Natural killer cell treated with Interleukin-12 subunit alpha and Interleukin-12 subunit beta and Interleukin-15 and Interleukin-18, amount 100 ng/mL, for 72 hours (primary cell): Measurements from ENCODE around the gene MEI1. TPM values are rescaled to one million over a fixed set of nuclear protein-coding genes. Genes with fewer than 3 reads are reported as not detected.
"Not testable (repeated sequence)": the region's sequence is repeated elsewhere in the genome, so short reads cannot be mapped to it uniquely, and the experiment has no call there.

ENCODE experiments used
- ATAC-seq, 2 donors: fragments of 150-1000 bp; cut with Tn5 transposase in 1 of 2; sonication (Bioruptor Pico), chemical (Tn5 transposase) in 1 of 2; 2 replicates each; pipeline ENCODE4 v1.10.0; 2021
- DNase-seq: peaks from one replicate; pipeline ENCODE4 v3.0.0; 2022; ENCODE audit warnings: low spot score
- H3K27ac Mint-ChIP-seq, 2 donors: 1 replicate in 1 of 2; 2 replicates in 1 of 2; pipeline ENCODE4 v1.8.0; 2022; ENCODE audit warnings: mixed read lengths in 2 of 2, mild to moderate bottlenecking in 1 of 2, moderate library complexity in 1 of 2
- H3K27me3 Mint-ChIP-seq, 2 donors: 1 replicate in 1 of 2; 2 replicates in 1 of 2; pipeline ENCODE4 v1.8.0; 2022; ENCODE audit warnings: mixed read lengths in 2 of 2
- H3K36me3 Mint-ChIP-seq: one replicate; pipeline ENCODE4 v1.8.0; 2022; ENCODE audit warnings: mixed read lengths
- H3K4me1 Mint-ChIP-seq, 2 donors: 1 replicate in 1 of 2; 2 replicates in 1 of 2; pipeline ENCODE4 v1.8.0; 2022; ENCODE audit warnings: low read depth in 2 of 2, mixed read lengths in 2 of 2, mild to moderate bottlenecking in 1 of 2
- H3K4me3 Mint-ChIP-seq: one replicate; pipeline ENCODE4 v1.8.0; 2022; ENCODE audit warnings: mixed read lengths
- H3K9me3 Mint-ChIP-seq: 2 replicates; pipeline ENCODE4 v1.8.0; 2022; ENCODE audit warnings: mixed read lengths
- total RNA-seq, 2 donors: library from RNA; stranded (reverse); gene quantifications; one replicate each; pipeline ENCODE4 v1.2.3, GENCODE V29; 2022

MEI1 gene, protein sequence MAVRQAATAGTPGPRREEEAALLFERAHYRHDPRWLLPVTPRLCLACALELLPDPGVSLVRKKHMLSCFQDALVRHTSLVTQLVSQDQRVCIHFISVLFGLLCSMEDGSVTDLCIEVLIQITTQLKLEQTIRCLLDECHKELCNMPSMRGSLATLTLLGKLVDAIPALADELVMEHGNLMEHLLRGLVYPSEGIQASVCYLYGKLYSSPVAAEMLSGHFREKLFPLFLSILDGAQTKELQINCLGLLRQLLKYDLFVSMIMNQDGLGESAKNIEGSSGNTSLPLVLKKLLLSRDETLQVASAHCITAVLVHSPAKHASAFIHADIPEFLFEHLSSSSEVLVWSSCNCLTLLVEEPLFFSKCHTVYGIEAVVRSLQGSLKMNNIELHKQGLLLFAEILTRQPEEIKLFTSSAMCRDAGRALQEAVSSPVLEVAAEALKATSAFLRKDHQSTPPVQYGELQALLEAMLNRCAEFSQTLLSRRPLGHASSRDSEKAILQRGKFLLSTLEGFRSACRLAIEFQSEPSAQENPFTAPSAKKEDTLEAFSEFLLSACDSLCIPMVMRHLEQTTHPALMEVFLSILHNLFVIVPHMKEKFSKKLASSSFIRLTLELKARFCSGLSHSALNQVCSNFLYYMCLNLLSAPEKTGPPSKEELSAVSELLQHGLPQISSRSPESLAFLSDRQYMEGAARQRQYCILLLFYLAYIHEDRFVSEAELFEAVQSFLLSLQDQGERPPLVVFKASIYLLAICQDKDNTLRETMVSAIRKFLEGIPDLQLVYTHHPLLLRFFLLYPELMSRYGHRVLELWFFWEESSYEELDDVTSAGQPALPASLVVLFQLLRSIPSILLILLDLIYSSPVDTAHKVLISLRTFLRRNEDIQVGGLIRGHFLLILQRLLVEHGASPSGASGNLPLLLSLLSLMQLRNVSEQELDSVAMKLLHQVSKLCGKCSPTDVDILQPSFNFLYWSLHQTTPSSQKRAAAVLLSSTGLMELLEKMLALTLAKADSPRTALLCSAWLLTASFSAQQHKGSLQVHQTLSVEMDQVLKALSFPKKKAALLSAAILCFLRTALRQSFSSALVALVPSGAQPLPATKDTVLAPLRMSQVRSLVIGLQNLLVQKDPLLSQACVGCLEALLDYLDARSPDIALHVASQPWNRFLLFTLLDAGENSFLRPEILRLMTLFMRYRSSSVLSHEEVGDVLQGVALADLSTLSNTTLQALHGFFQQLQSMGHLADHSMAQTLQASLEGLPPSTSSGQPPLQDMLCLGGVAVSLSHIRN
- total RNA-seq = 10 to 100 TPM; 20.2 to 82.7 TPM

DNA sequence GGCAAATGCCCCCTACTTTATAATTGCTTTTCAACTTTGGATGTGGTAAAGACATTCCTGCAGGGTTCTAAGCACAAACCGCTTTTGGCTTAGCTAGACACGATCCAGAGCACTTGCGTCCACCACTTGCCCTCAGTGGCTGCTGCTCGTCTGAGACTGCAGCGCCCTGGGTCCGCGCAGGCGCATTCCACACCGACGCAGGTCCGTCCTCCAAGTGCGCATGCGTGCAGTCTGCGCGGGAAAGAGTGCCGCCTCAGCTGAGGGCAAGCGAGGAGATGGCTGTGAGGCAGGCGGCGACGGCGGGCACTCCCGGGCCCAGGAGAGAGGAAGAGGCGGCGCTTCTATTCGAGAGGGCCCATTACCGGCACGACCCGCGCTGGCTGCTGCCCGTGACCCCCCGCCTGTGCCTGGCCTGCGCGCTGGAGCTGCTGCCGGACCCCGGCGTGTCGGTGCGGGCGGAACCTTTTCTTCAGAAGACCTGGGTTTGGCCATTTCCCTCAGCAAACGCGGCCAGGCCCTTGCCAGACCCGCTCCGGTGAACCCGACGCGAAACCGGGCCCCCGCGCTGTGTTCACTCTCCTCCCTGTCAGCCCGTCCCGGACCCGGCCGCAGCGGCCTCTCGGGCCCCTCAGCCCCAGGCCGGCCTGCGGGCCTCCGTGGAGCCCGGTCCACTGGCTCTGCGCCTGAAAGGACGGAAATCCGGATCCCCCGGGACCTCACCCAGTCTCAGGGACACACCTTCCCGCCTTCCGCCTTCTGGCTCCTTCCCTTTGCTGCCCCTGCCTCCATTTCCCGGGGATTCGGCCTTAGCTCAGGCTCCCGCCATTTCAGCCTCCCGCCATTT, at the start of gene MEI1:
Gene MEI1, plus strand, starts transcription at position 240 of the 844 bp plus-strand sequence. Its CDS starts 36 bp downstream, at position 276.
- Mint-ChIP-seq H3K27me3 (no peaks in the 10 kb centered on the region), H3K9me3 (no peaks in the 10 kb centered on the region), H3K4me1 (peaks cover 8 to 11% of the 10 kb centered on the region in 2 donors), H3K27ac (peak within 1 kb of the TSS; percentile 56 to 62), H3K4me3 (peak within 1 kb of the TSS; percentile 63), H3K36me3 (no peaks in the 10 kb centered on the region)
- DNase-seq = peak; percentile 86
- peak; percentile 70 to 80 for ATAC-seq

DNA sequence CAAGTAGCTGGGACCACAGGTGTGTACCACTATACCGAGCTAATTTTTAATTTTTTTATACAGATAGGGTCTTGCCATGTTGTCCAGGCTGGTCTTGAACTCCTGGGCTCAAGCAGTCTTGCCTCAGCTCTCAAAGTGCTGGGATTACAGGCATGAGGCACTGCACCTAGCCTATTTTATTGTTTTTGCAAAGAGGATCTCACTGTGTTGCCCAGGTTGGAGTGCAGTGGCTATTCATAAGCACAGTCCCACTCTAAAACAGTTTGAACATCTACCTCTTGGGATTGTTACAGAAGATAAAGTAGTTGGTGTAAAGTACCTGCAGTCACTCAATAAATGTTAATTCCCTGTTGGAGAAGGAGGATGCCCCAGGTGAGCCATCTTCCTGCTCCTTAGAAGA, 49.1 kb upstream of the MEI1 start:
- Mint-ChIP-seq H3K27ac (no peak overlapping the region), H3K9me3 (no peaks in the 10 kb centered on the region), H3K4me3 (no peak overlapping the region), H3K36me3 (peaks cover 5% of the 10 kb centered on the region), H3K4me1 (peaks cover 0 to 5% of the 10 kb centered on the region in 2 donors), H3K27me3 (no peaks in the 10 kb centered on the region)
- DNase-seq = no peak
- no peak for ATAC-seq

- H3K36me3 Mint-ChIP-seq = peaks cover 5% of the 10 kb centered on the region
Observed at GRCh38 chr22:41650821-41651220, 48.5 kb upstream of the MEI1 start.

DNA sequence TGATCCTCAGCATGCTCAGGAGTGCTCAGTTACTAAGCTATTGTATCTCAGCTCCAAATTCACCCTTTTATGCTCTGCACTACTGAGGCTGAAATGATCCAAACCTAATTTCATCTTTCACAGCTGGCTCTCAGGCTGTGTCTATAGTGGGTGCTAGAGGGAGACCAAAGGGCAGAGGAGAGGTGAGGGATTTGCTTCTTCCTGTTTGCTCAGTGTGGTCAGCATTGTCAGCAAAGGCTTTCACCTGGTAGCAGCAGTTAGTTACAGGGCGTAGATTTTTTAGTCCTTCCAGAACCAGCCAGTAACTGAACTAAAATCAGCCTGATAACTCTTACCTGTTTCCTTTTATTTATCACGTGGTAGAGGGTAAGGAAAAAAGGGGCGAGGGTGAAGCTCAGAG, 45.0 kb upstream of the MEI1 start:
- peaks cover 0 to 5% of the 10 kb centered on the region in 2 donors for H3K4me1 Mint-ChIP-seq
- H3K27me3 Mint-ChIP-seq = no peaks in the 10 kb centered on the region
- DNase-seq (no peak), ATAC-seq (no peak)
- no peak overlapping the region for H3K4me3 Mint-ChIP-seq
- H3K27ac Mint-ChIP-seq = no peak overlapping the region
- no peaks in the 10 kb centered on the region for H3K36me3 Mint-ChIP-seq
- H3K9me3 Mint-ChIP-seq = no peaks in the 10 kb centered on the region

More at GRCh38 chr22:41650821-41651220, 48.5 kb upstream of the MEI1 start:
- no peak overlapping the region for H3K4me3 Mint-ChIP-seq
- ATAC-seq = no peak
- DNase-seq = no peak
- no peaks in the 10 kb centered on the region for H3K27me3 Mint-ChIP-seq
- no peaks in the 10 kb centered on the region for H3K9me3 Mint-ChIP-seq
- H3K27ac Mint-ChIP-seq = no peak overlapping the region
- peaks cover 0 to 5% of the 10 kb centered on the region in 2 donors for H3K4me1 Mint-ChIP-seq

DNA sequence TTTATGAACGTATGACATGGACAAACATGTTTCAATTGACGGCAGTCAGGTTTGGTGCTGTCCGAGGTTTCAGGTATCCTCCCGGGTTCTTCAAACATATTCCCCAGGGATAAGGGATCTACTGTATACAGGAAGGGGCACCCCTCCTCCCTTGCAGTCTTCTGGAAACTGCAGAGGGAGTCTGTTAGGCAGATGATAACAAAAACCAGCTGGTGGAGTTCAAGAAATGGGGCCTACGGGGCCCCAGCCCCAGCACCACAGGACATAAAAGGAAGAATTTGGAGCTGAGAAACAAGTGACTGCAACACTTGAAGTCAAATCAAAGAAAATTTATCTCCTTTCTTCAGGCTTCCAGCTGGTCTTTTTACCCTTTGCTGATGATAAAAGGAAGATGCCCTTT, 42.7 kb upstream of the MEI1 start:
- H3K27ac Mint-ChIP-seq = no peak overlapping the region
- peaks cover 16% of the 10 kb centered on the region for H3K36me3 Mint-ChIP-seq

GRCh38 chr22:41657709-41658108, 41.6 kb upstream of the MEI1 start:
- Mint-ChIP-seq H3K36me3 (peaks cover 21% of the 10 kb centered on the region), H3K4me1 (no peaks in the 10 kb centered on the region), H3K27me3 (no peaks in the 10 kb centered on the region), H3K4me3 (no peak overlapping the region), H3K27ac (no peak overlapping the region), H3K9me3 (no peaks in the 10 kb centered on the region)
- DNase-seq = no peak
- ATAC-seq = no peak

More for the DNA sequence above, 42.7 kb upstream of the MEI1 start:
- no peaks in the 10 kb centered on the region for H3K9me3 Mint-ChIP-seq
- H3K4me1 Mint-ChIP-seq = no peaks in the 10 kb centered on the region
- ATAC-seq = no peak
- no peaks in the 10 kb centered on the region for H3K27me3 Mint-ChIP-seq
- DNase-seq = no peak
- H3K4me3 Mint-ChIP-seq = no peak overlapping the region

DNA sequence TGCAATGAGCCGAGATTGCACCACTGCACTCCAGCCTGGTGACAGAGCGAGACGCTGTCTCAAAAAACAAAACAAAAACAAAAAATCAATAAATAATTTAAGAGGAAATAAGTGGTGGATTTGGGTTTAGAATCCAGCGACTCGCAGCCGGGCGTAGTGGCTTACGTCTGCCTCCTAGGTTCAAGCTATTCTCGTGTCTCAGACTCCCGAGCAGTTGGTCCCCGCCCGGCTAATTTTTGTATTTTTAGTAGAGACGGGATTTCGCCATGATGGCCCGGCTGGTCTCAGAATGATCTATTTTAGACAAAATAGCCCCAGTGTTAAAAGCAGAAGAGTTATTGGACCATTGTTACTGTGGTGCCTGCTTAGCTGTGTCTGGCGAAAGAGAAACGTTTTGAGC, 40.4 kb upstream of the MEI1 start:
- no peak overlapping the region for H3K4me3 Mint-ChIP-seq

DNA sequence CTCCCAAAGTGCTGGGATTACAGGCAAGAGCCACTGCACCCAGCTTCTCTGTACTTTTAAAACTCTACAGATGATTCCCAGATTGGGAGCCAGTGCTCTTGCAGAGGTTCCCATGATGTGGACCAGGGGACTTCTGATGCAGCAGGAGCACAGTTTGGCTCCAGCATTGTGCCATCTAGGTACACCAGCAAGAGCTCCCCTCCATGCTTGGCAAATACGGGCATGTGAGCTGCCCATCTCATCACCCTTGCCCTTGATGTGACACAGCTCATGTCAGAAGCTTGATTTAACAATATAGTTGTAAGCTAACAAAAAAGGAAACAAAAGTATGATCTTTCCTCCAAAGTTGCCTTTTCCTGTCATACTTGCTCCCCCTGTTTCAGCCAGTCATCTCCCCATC, 39.4 kb upstream of the MEI1 start:
- Mint-ChIP-seq H3K4me3 (no peak overlapping the region), H3K4me1 (no peaks in the 10 kb centered on the region), H3K36me3 (peaks cover 27% of the 10 kb centered on the region), H3K27me3 (no peaks in the 10 kb centered on the region), H3K9me3 (no peaks in the 10 kb centered on the region), H3K27ac (no peak overlapping the region)
- ATAC-seq (no peak), DNase-seq (no peak)

More for the DNA sequence above, 40.4 kb upstream of the MEI1 start:
- H3K9me3 Mint-ChIP-seq = no peaks in the 10 kb centered on the region
- peaks cover 23% of the 10 kb centered on the region for H3K36me3 Mint-ChIP-seq
- ATAC-seq = no peak
- no peak for DNase-seq
- no peak overlapping the region for H3K27ac Mint-ChIP-seq
- H3K27me3 Mint-ChIP-seq = no peaks in the 10 kb centered on the region
- no peaks in the 10 kb centered on the region for H3K4me1 Mint-ChIP-seq

DNA sequence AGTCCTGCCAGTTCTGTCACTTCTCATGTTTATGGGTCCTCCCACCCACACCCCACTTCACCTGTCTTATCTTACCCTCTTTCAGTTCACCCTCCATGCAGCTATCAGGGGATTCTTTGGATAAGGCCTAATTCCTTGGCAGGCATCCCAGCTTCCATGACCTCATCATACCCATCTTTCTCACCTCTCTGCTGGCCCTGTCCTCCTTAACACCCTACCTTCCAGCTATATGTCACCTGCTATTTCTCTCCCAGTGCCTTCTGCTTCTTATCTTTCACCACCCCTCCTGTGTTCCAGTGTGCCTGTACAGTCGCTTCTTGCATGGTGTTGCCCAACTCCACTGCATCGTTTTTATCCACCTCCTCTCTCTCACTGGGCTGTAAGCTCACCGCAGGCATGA, 38.9 kb upstream of the MEI1 start:
- Mint-ChIP-seq H3K4me3 (no peak overlapping the region), H3K27ac (no peak overlapping the region), H3K27me3 (no peaks in the 10 kb centered on the region), H3K9me3 (no peaks in the 10 kb centered on the region), H3K4me1 (peaks cover 0 to under 1% of the 10 kb centered on the region in 2 donors), H3K36me3 (peaks cover 27% of the 10 kb centered on the region)
- ATAC-seq = no peak
- no peak for DNase-seq

DNA sequence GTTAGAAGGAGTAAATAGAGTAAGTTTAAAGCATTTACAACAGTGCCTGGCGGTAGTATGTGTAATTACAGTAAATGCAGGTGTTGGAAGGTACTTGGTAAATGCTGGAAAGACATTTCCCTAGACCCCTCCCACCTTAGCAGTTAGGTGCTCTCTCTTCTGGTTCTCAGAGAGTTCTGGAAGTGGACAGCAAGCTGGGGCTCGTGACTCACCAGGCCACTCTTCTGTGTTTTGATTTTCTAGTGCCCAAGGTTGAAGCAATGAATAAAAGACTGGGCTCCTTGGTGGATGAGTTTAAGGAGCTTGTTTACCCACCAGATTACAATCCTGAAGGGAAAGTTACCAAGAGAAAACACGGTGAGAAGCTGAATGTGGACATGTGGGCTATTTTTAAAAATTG, 38.2 kb upstream of the MEI1 start:
- Mint-ChIP-seq H3K4me3 (no peak overlapping the region), H3K4me1 (peaks cover 0 to 2% of the 10 kb centered on the region in 2 donors), H3K27ac (no peak overlapping the region), H3K9me3 (no peaks in the 10 kb centered on the region), H3K36me3 (peaks cover 27% of the 10 kb centered on the region), H3K27me3 (no peaks in the 10 kb centered on the region)
- ATAC-seq = no peak
- DNase-seq = no peak

- no peak overlapping the region for H3K4me3 Mint-ChIP-seq
- H3K27ac Mint-ChIP-seq = no peak overlapping the region
- peaks cover 27% of the 10 kb centered on the region for H3K36me3 Mint-ChIP-seq
- ATAC-seq = no peak
- no peaks in the 10 kb centered on the region for H3K9me3 Mint-ChIP-seq
- no peaks in the 10 kb centered on the region for H3K27me3 Mint-ChIP-seq
- no peak for DNase-seq
- peaks cover 2 to 4% of the 10 kb centered on the region in 2 donors for H3K4me1 Mint-ChIP-seq
Observed at GRCh38 chr22:41661713-41662112, 37.6 kb upstream of the MEI1 start.

- not testable (repeated sequence) for ATAC-seq, H3K27me3 Mint-ChIP-seq, H3K4me3 Mint-ChIP-seq, H3K9me3 Mint-ChIP-seq, DNase-seq, H3K27ac Mint-ChIP-seq
- Mint-ChIP-seq H3K36me3 (peaks cover 27% of the 10 kb centered on the region), H3K4me1 (peaks cover 11 to 12% of the 10 kb centered on the region in 2 donors)
Observed at GRCh38 chr22:41663594-41663993, 35.7 kb upstream of the MEI1 start.

DNA sequence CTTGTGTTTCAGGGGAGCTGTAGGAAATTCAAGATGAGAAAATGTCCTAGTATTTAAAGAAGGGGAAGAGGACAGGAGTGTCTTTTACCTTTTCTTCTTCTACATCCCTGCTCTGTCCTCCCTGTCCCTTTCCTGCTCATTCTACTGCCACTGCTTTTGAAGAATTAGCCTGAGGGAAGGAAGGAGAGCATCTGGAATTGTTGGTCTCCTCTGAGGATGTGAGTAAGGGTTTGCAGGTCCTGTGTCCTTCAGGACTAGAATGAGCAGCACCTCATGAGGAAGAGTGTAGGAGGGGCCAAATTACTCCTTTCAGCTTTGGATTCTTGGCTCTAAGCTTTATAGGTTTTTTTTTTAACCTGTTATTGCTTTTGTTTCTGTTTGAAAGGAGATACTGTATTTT, 34.8 kb upstream of the MEI1 start:
- no peaks in the 10 kb centered on the region for H3K9me3 Mint-ChIP-seq
- no peaks in the 10 kb centered on the region for H3K27me3 Mint-ChIP-seq
- peaks cover 27% of the 10 kb centered on the region for H3K36me3 Mint-ChIP-seq
- no peak overlapping the region for H3K4me3 Mint-ChIP-seq
- peak overlapping the region in 1 of 2 donors; percentile 70 for H3K27ac Mint-ChIP-seq
- ATAC-seq = no peak
- peaks cover 11 to 16% of the 10 kb centered on the region in 2 donors for H3K4me1 Mint-ChIP-seq
- DNase-seq = no peak
